Measurements from ENCODE around the gene HOXD9. TPM values are rescaled to one million over a fixed set of nuclear protein-coding genes. Genes with fewer than 3 reads are reported as not detected.

HOXD9 gene
- total and polyA plus RNA-seq, 2 donors (not counting 3 experiments of a cell fraction or from before 2014, with no cell fraction given), result 1.9 to 3.5 TPM

- POLR2A ChIA-PET, result no interaction called here
- H3K36me3 ChIP-seq (ENCODE audit: control insufficient read depth in 2 of 2, extremely low read depth in 1 of 2, insufficient read depth in 2 of 2, low read length in 2 of 2), result no peaks in the 10 kb centered on the region
- dilution Hi-C loops (cut with MboI; ENCODE audit: extremely low pct_ligation_motif_present, low sequenced_read_pairs), result no loop called here
- no peak overlapping the region for H2AFZ ChIP-seq (ENCODE audit: low read depth, low read length)
- TF ChIP-seq GATA2 (IDR thresholded peaks at IDR 0.05; ENCODE audit: insufficient read depth, insufficient read length, low read depth, low read length) (no peak), MAX (IDR thresholded peaks at IDR 0.05; ENCODE audit: insufficient read depth, insufficient read length) (no peak), JUN (IDR thresholded peaks at IDR 0.05; ENCODE audit: borderline replicate concordance, insufficient read depth, insufficient read length, low read depth) (no peak), EZH2 (IDR thresholded peaks at IDR 0.05; ENCODE audit: borderline replicate concordance, low read depth, low read length, severe bottlenecking) (peak; percentile 62)
- intact Hi-C loops (cut with micrococcal nuclease), result no loop called here
- BruUV-seq (replicated peaks), result no TSS peak
- DNase-seq (ENCODE audit: low read depth, low spot score) (no peak), FAIRE-seq (no peak)
- H3K9me1 ChIP-seq (replicated peaks; ENCODE audit: control insufficient read depth, extremely low read depth, insufficient read depth, low read length), result no peaks in the 10 kb centered on the region
- H3K27ac ChIP-seq (ENCODE audit: insufficient read depth, low read depth, low read length), result no peak overlapping the region
- no peak overlapping the region for H3K4me3 ChIP-seq (replicated peaks in 1 of 3; ENCODE audit: insufficient read depth in 1 of 3, low read depth in 1 of 3, low read length in 3 of 3)
- no peak overlapping the region for H3K9ac ChIP-seq (replicated peaks; ENCODE audit: extremely low read depth, insufficient read depth, low read length)
- H3K27me3 ChIP-seq (ENCODE audit: control insufficient read depth in 2 of 2, insufficient read depth in 2 of 2, low read length in 2 of 2), result peaks cover 86 to 98% of the 10 kb centered on the region in 2 experiments
- no peaks in the 10 kb centered on the region for H4K20me1 ChIP-seq (replicated peaks; ENCODE audit: control insufficient read depth, extremely low read depth, insufficient read depth, low read length)
- peaks cover 4% of the 10 kb centered on the region for H3K4me1 ChIP-seq (ENCODE audit: control insufficient read depth, extremely low read depth, insufficient read depth, low read length)
- H3K4me2 ChIP-seq (ENCODE audit: insufficient read depth, low read length), result no peak overlapping the region
- H3K79me2 ChIP-seq (ENCODE audit: control insufficient read depth, insufficient read depth, low read length), result no peaks in the 10 kb centered on the region
- H3K9me3 ChIP-seq (replicated peaks; ENCODE audit: control insufficient read depth, insufficient read depth, low read length), result no peaks in the 10 kb centered on the region
- CTCF ChIA-PET, result interaction anchor here (0.8 to 4.3 kb wide), 9 partner anchors 8 to 1048 kb away, joined by 4 to 22 read pairs (median 5); partner anchors contain the start of gene HOXD9
Measured at GRCh38 chr2:176114120-176114929, 8.2 kb upstream of the HOXD9 start.

GRCh38 chr2:176114930-176115625 is 7.4 kb upstream of the HOXD9 start:
- H3K27me3 ChIP-seq (ENCODE audit: control insufficient read depth in 2 of 2, insufficient read depth in 2 of 2, low read length in 2 of 2), result peaks cover 84 to 98% of the 10 kb centered on the region in 2 experiments
- FAIRE-seq, result no peak
- intact Hi-C loops (cut with micrococcal nuclease) (no loop called here), dilution Hi-C loops (cut with MboI; ENCODE audit: extremely low pct_ligation_motif_present, low sequenced_read_pairs) (no loop called here)
- no peak overlapping the region for H3K4me3 ChIP-seq (replicated peaks in 1 of 3; ENCODE audit: insufficient read depth in 1 of 3, low read depth in 1 of 3, low read length in 3 of 3)
- no peaks in the 10 kb centered on the region for H3K9me1 ChIP-seq (replicated peaks; ENCODE audit: control insufficient read depth, extremely low read depth, insufficient read depth, low read length)
- POLR2A ChIA-PET, result no interaction called here
- no peak overlapping the region for H2AFZ ChIP-seq (ENCODE audit: low read depth, low read length)
- no peaks in the 10 kb centered on the region for H4K20me1 ChIP-seq (replicated peaks; ENCODE audit: control insufficient read depth, extremely low read depth, insufficient read depth, low read length)
- H3K9ac ChIP-seq (replicated peaks; ENCODE audit: extremely low read depth, insufficient read depth, low read length), result no peak overlapping the region
- peaks cover 4% of the 10 kb centered on the region for H3K4me1 ChIP-seq (ENCODE audit: control insufficient read depth, extremely low read depth, insufficient read depth, low read length)
- CTCF ChIA-PET, result interaction anchor here (1.2 to 1.8 kb wide), 4 partner anchors 12 to 1047 kb away, joined by 4 to 6 read pairs (median 6); no protein-coding TSS in a partner anchor
- no peak overlapping the region for H3K4me2 ChIP-seq (ENCODE audit: insufficient read depth, low read length)
- no TSS peak for BruUV-seq (replicated peaks)
- no peaks in the 10 kb centered on the region for H3K9me3 ChIP-seq (replicated peaks; ENCODE audit: control insufficient read depth, insufficient read depth, low read length)
- TF ChIP-seq POLR2A (IDR thresholded peaks at IDR 0.05; ENCODE audit: low read depth, low read length), result no peak
- no peak for TF ChIP-seq MYC (IDR thresholded peaks at IDR 0.05; ENCODE audit: low read depth, low read length)
- TF ChIP-seq FOS (IDR thresholded peaks at IDR 0.05; ENCODE audit: borderline replicate concordance, insufficient read depth, low read length), result no peak
- TF ChIP-seq GATA2 (IDR thresholded peaks at IDR 0.05; ENCODE audit: insufficient read depth, insufficient read length, low read depth, low read length), result no peak
- peak; percentile 12 for TF ChIP-seq EZH2 (IDR thresholded peaks at IDR 0.05; ENCODE audit: borderline replicate concordance, low read depth, low read length, severe bottlenecking)
- no peak for TF ChIP-seq CTCF (IDR thresholded peaks at IDR 0.05; ENCODE audit: extremely low read depth in 1 of 2, insufficient read depth in 1 of 2, low read depth in 1 of 2, low read length in 2 of 2)
- no peak for TF ChIP-seq JUN (IDR thresholded peaks at IDR 0.05; ENCODE audit: borderline replicate concordance, insufficient read depth, insufficient read length, low read depth)
- no peak for TF ChIP-seq POLR2AphosphoS5 (IDR thresholded peaks at IDR 0.05; ENCODE audit: insufficient read depth, low read depth, low read length)
- no peaks in the 10 kb centered on the region for H3K79me2 ChIP-seq (ENCODE audit: control insufficient read depth, insufficient read depth, low read length)
- no peaks in the 10 kb centered on the region for H3K36me3 ChIP-seq (ENCODE audit: control insufficient read depth in 2 of 2, extremely low read depth in 1 of 2, insufficient read depth in 2 of 2, low read length in 2 of 2)
- DNase-seq (ENCODE audit: low read depth, low spot score), result no peak
- H3K27ac ChIP-seq (ENCODE audit: insufficient read depth, low read depth, low read length), result no peak overlapping the region

Measured in endothelial cell of umbilical vein (primary cell).